Endothelial cell of umbilical vein (primary cell): ENCODE results near the gene KCNG2. TPM values are rescaled to one million over a fixed set of nuclear protein-coding genes. Genes with fewer than 3 reads are reported as not detected.

Experiments used
- BruUV-seq: library from RNA; stranded (reverse); fragments of 400-500 nt; replicated peaks from 2 replicates; lab custom pipeline; 2021; lab: Mats Ljungman, UMichigan
- CTCF ChIA-PET: fragments of 300-600, 350-600 bp; sonication (Branson Sonifier 250); formaldehyde crosslinking; loops from one replicate; lab custom pipeline; 2021; ENCODE audit warnings: antibody characterized with exemption, inconsistent platforms; lab: Charles Lee
- POLR2A ChIA-PET: fragments of 300-600, 350-600 bp; sonication (Branson Sonifier 250); formaldehyde crosslinking; loops from one replicate; lab custom pipeline; 2021; ENCODE audit warnings: antibody characterized with exemption, inconsistent platforms; lab: Charles Lee
- DNase-seq: peaks from one replicate; pipeline ENCODE4 v3.0.0-alpha.2; 2011; ENCODE audit warnings: low read depth, low spot score
- FAIRE-seq: peaks from 2 replicates; lab custom pipeline; 2011; peaks lifted over from hg19 to GRCh38; lab: Jason Lieb, UNC
- H2AFZ ChIP-seq: 2 replicates; pipeline ENCODE4 v1.6.0; 2012; ENCODE audit warnings: low read depth, low read length, control low read depth, inconsistent platforms
- H3K27ac ChIP-seq: 2 replicates; pipeline ENCODE4 v1.5.1; 2011; ENCODE audit warnings: low read depth, mild to moderate bottlenecking, control low read depth, low read length, moderate library complexity; ENCODE audit not compliant: insufficient read depth
- H3K27me3 ChIP-seq, 2 experiments: 2 replicates each; pipeline versions ENCODE4 v1.6.0 to v1.6.1; 2011; ENCODE audit warnings: low read length in 2 of 2, mixed read lengths in 1 of 2; ENCODE audit not compliant: control insufficient read depth in 2 of 2, insufficient read depth in 2 of 2
- H3K36me3 ChIP-seq, 2 experiments: 2 replicates in 1 of 2; 3 replicates in 1 of 2; pipeline ENCODE4 v1.5.1; 2011; ENCODE audit warnings: low read length in 2 of 2, mild to moderate bottlenecking in 1 of 2, moderate library complexity in 1 of 2; ENCODE audit not compliant: control insufficient read depth in 2 of 2, insufficient read depth in 2 of 2; ENCODE audit errors: extremely low read depth in 1 of 2
- H3K4me1 ChIP-seq: 3 replicates; pipeline ENCODE4 v1.5.1; 2011; ENCODE audit warnings: mild to moderate bottlenecking, low read length; ENCODE audit not compliant: control insufficient read depth, insufficient read depth; ENCODE audit errors: extremely low read depth
- H3K4me2 ChIP-seq: 2 replicates; pipeline ENCODE4 v1.6.1; 2011; ENCODE audit warnings: low read length, control low read depth, mixed read lengths; ENCODE audit not compliant: insufficient read depth
- H3K4me3 ChIP-seq, 3 experiments: fragments of 200-600 bp in 1 of 3; sonication (generic), shearing (Covaris generic) in 1 of 3; replicated peaks in 1 of 3; 2 replicates each; pipeline ENCODE4 v1.5.1; 2011 to 2016; ENCODE audit warnings: control low read depth in 3 of 3, low read length in 3 of 3, mild to moderate bottlenecking in 2 of 3, inconsistent platforms in 1 of 3, low read depth in 1 of 3, moderate library complexity in 1 of 3; ENCODE audit not compliant: insufficient read depth in 1 of 3
- H3K79me2 ChIP-seq: 2 replicates; pipeline ENCODE4 v1.6.0; 2012; ENCODE audit warnings: low read length, inconsistent platforms; ENCODE audit not compliant: control insufficient read depth, insufficient read depth
- H3K9ac ChIP-seq: replicated peaks from 2 replicates; pipeline ENCODE3; 2011; ENCODE audit warnings: low read length, control low read depth; ENCODE audit not compliant: insufficient read depth; ENCODE audit errors: extremely low read depth
- H3K9me1 ChIP-seq: replicated peaks from 3 replicates; pipeline ENCODE4 v1.6.0; 2011; ENCODE audit warnings: mild to moderate bottlenecking, low read length; ENCODE audit not compliant: control insufficient read depth, insufficient read depth; ENCODE audit errors: extremely low read depth
- H3K9me3 ChIP-seq: replicated peaks from 2 replicates; pipeline ENCODE4 v1.5.1; 2012; ENCODE audit warnings: low read length, inconsistent platforms; ENCODE audit not compliant: control insufficient read depth, insufficient read depth
- H4K20me1 ChIP-seq: replicated peaks from 2 replicates; pipeline ENCODE3; 2011; ENCODE audit warnings: mild to moderate bottlenecking, low read length; ENCODE audit not compliant: control insufficient read depth, insufficient read depth; ENCODE audit errors: extremely low read depth
- EZH2 ChIP-seq: IDR thresholded peaks from 2 replicates; pipeline ENCODE4 v1.6.1; 2012; ENCODE audit warnings: borderline replicate concordance, low read depth, mild to moderate bottlenecking, moderate library complexity, low read length, inconsistent platforms; ENCODE audit not compliant: severe bottlenecking
- FOS ChIP-seq: IDR thresholded peaks from 2 replicates; pipeline ENCODE4 v1.6.1; 2011; ENCODE audit warnings: mild to moderate bottlenecking, low read length, moderate library complexity, borderline replicate concordance; ENCODE audit not compliant: insufficient read depth
- GATA2 ChIP-seq: IDR thresholded peaks from 2 replicates; pipeline ENCODE4 v1.7.0; 2011; ENCODE audit warnings: low read depth, mild to moderate bottlenecking, moderate library complexity, mixed read lengths, low read length; ENCODE audit not compliant: insufficient read length, insufficient read depth
- JUN ChIP-seq: IDR thresholded peaks from 2 replicates; pipeline ENCODE4 v1.6.1; 2011; ENCODE audit warnings: borderline replicate concordance, low read depth; ENCODE audit not compliant: insufficient read length, insufficient read depth
- MAX ChIP-seq: IDR thresholded peaks from 2 replicates; pipeline ENCODE4 v1.6.1; 2011; ENCODE audit not compliant: insufficient read depth, insufficient read length
- MYC ChIP-seq: IDR thresholded peaks from one replicate; pipeline ENCODE4 v1.6.1; 2011; ENCODE audit warnings: mild to moderate bottlenecking, low read depth, low read length
- POLR2A ChIP-seq: IDR thresholded peaks from 2 replicates; pipeline ENCODE4 v1.6.1; 2012; ENCODE audit warnings: low read depth, mild to moderate bottlenecking, control low read depth, low read length
- POLR2AphosphoS5 ChIP-seq: IDR thresholded peaks from 2 replicates; pipeline ENCODE4 v1.6.1; 2012; ENCODE audit warnings: low read depth, mild to moderate bottlenecking, control low read depth, low read length, moderate library complexity; ENCODE audit not compliant: insufficient read depth
- dilution Hi-C: fragments of 300-500 bp; cut with MboI; formaldehyde crosslinking; loops from one replicate; pipeline ENCODE4 v1.15.0; 2019; ENCODE audit warnings: low sequenced_read_pairs; ENCODE audit not compliant: extremely low pct_ligation_motif_present
- intact Hi-C: fragments of 100-400 bp; cut with micrococcal nuclease; formaldehyde crosslinking; loops from one replicate; pipeline ENCODE4 v1.10.0; 2022
- polyA plus RNA-seq, 4 experiments: library from polyadenylated mRNA; depleted of rRNA in 3 of 4; stranded (reverse) in 3 of 4; unstranded in 1 of 4; fragments of >200 nt; gene quantifications; 2 replicates each; pipeline versions ENCODE4 v1.2.1 to v1.2.3, GENCODE V29; 2011 to 2012; ENCODE audit warnings: missing spikeins in 1 of 4
- total RNA-seq: library from RNA; stranded (reverse); gene quantifications from 2 replicates; pipeline ENCODE4 v1.2.3, GENCODE V29; 2021
- TF ChIP-seq, protein P1 (sequence below), 2 donors: IDR thresholded peaks; 1 replicate in 1 of 2; 2 replicates in 1 of 2; pipeline ENCODE4 v1.5.1; 2011; ENCODE audit warnings: low read length in 2 of 2, mild to moderate bottlenecking in 2 of 2, moderate library complexity in 2 of 2, control low read depth in 1 of 2, inconsistent platforms in 1 of 2, low read depth in 1 of 2; ENCODE audit not compliant: insufficient read depth in 1 of 2; ENCODE audit errors: extremely low read depth in 1 of 2

The KCNG2 gene
- total and polyA plus RNA-seq, 2 donors (not counting 3 experiments of a cell fraction or from before 2014, with no cell fraction given): not detected

DNA sequence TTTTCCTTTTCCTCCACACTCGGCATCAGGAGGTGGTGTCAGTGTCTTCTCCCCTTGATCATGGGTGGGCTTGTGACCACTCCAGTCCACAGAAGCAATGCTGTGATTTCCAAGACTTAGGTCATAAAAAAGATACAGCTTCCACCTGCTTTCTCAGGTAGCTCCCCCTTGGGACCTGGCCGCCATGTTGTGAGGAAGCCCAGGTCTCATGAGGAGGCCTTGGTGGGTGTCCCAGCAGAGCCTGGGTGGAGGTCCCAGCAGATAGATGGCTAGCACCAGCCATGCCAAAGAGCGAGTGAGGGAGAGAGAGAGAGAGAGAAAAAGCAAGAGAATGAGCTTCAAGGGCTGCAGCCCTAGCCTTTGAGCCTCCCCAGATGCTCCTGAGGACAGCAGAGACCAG is 137.8 kb downstream of the KCNG2 start:
- CTCF ChIA-PET: no interaction called here
- Histone ChIP-seq H2AFZ (no peak overlapping the region), H3K9me3 (peaks cover 2% of the 10 kb centered on the region), H3K4me2 (no peak overlapping the region), H3K79me2 (peaks cover 29% of the 10 kb centered on the region), H3K9me1 (no peaks in the 10 kb centered on the region), H3K4me3 (no peak overlapping the region), H3K4me1 (no peaks in the 10 kb centered on the region), H3K9ac (no peak overlapping the region), H3K27ac (no peak overlapping the region), H4K20me1 (no peaks in the 10 kb centered on the region), H3K36me3 (peaks cover 0 to 11% of the 10 kb centered on the region in 2 experiments), H3K27me3 (no peaks in the 10 kb centered on the region)
- dilution Hi-C loops (no loop called here), intact Hi-C loops (no loop called here)
- BruUV-seq: no TSS peak
- POLR2A ChIA-PET: no interaction called here
- TF ChIP-seq, protein P1, sequence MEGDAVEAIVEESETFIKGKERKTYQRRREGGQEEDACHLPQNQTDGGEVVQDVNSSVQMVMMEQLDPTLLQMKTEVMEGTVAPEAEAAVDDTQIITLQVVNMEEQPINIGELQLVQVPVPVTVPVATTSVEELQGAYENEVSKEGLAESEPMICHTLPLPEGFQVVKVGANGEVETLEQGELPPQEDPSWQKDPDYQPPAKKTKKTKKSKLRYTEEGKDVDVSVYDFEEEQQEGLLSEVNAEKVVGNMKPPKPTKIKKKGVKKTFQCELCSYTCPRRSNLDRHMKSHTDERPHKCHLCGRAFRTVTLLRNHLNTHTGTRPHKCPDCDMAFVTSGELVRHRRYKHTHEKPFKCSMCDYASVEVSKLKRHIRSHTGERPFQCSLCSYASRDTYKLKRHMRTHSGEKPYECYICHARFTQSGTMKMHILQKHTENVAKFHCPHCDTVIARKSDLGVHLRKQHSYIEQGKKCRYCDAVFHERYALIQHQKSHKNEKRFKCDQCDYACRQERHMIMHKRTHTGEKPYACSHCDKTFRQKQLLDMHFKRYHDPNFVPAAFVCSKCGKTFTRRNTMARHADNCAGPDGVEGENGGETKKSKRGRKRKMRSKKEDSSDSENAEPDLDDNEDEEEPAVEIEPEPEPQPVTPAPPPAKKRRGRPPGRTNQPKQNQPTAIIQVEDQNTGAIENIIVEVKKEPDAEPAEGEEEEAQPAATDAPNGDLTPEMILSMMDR (IDR thresholded peaks at IDR 0.05; ENCODE audit: extremely low read depth in 1 of 2, insufficient read depth in 1 of 2, low read depth in 1 of 2, low read length in 2 of 2): no peak
- TF ChIP-seq POLR2AphosphoS5 (no peak), EZH2 (no peak), GATA2 (no peak), JUN (no peak), FOS (no peak), MYC (no peak), POLR2A (no peak), MAX (no peak)
- FAIRE-seq (no peak), DNase-seq (no peak)
